Measurements from ENCODE around the gene TOR1AIP2. TPM values are rescaled to one million over a fixed set of nuclear protein-coding genes. Genes with fewer than 3 reads are reported as not detected.
"Not testable (repeated sequence)": the region's sequence is repeated elsewhere in the genome, so short reads cannot be mapped to it uniquely, and the experiment has no call there.

TOR1AIP2 gene
- total RNA-seq, 1 donor from 2014 or later: 76.8 TPM

- no peak for DNase-seq (ENCODE audit: low read depth, low spot score)
These were observed 1.9 kb downstream of the TOR1AIP2 start for GRCh38 chr1:179875596-179876299.

- no peak for DNase-seq (ENCODE audit: low read depth, low spot score)
These were observed 4.2 kb downstream of the TOR1AIP2 start for GRCh38 chr1:179873438-179873851.

GRCh38 chr1:179872558-179872957, 5.0 kb downstream of the TOR1AIP2 start:
- DNase-seq (ENCODE audit: low read depth, low spot score): no peak

GRCh38 chr1:179871940-179872339, 5.7 kb downstream of the TOR1AIP2 start:
- DNase-seq (ENCODE audit: low read depth, low spot score): no peak

GRCh38 chr1:179870870-179871269, 6.7 kb downstream of the TOR1AIP2 start:
- no peak for DNase-seq (ENCODE audit: low read depth, low spot score)

- DNase-seq (ENCODE audit: low read depth, low spot score): no peak
These were observed 9.9 kb downstream of the TOR1AIP2 start for GRCh38 chr1:179867493-179868330.

GRCh38 chr1:179866616-179867015, 11.0 kb downstream of the TOR1AIP2 start:
- DNase-seq (ENCODE audit: low read depth, low spot score): no peak

GRCh38 chr1:179865377-179865776, 12.2 kb downstream of the TOR1AIP2 start:
- DNase-seq (ENCODE audit: low read depth, low spot score): no peak

GRCh38 chr1:179860652-179861051, 17.0 kb downstream of the TOR1AIP2 start:
- no peak for DNase-seq (ENCODE audit: low read depth, low spot score)

GRCh38 chr1:179857009-179857408, 20.6 kb downstream of the TOR1AIP2 start:
- no peak for DNase-seq (ENCODE audit: low read depth, low spot score)

GRCh38 chr1:179856296-179856695, 21.3 kb downstream of the TOR1AIP2 start:
- DNase-seq (ENCODE audit: low read depth, low spot score): no peak

- DNase-seq (ENCODE audit: low read depth, low spot score): not testable (repeated sequence)
These were observed 21.8 kb downstream of the TOR1AIP2 start for GRCh38 chr1:179855831-179856230.

- DNase-seq (ENCODE audit: low read depth, low spot score): no peak
These were observed 24.5 kb downstream of the TOR1AIP2 start for GRCh38 chr1:179853102-179853501.

- no peak for DNase-seq (ENCODE audit: low read depth, low spot score)
These were observed 29.4 kb downstream of the TOR1AIP2 start for GRCh38 chr1:179848233-179848632.

GRCh38 chr1:179840107-179840506, 37.5 kb downstream of the TOR1AIP2 start:
- DNase-seq (ENCODE audit: low read depth, low spot score): no peak

GRCh38 chr1:179836686-179837445, 40.7 kb downstream of the TOR1AIP2 start:
- not testable (repeated sequence) for DNase-seq (ENCODE audit: low read depth, low spot score)

GRCh38 chr1:179831852-179832699, 45.5 kb downstream of the TOR1AIP2 start:
- no peak for DNase-seq (ENCODE audit: low read depth, low spot score)

GRCh38 chr1:179831225-179831624, 46.4 kb downstream of the TOR1AIP2 start:
- no peak for DNase-seq (ENCODE audit: low read depth, low spot score)

GRCh38 chr1:179828554-179829110, 49.0 kb downstream of the TOR1AIP2 start:
- no peak for DNase-seq (ENCODE audit: low read depth, low spot score)

- DNase-seq (ENCODE audit: low read depth, low spot score): no peak
These were observed 50.9 kb downstream of the TOR1AIP2 start for GRCh38 chr1:179826626-179827280.
